GM12872 (cell line): ENCODE measurements around the gene VPS35L.

Source experiments
- TF ChIP-seq, protein P1 (sequence below): IDR thresholded peaks from 3 replicates; pipeline ENCODE4 v1.5.1; 2011; ENCODE audit warnings: low read depth, mild to moderate bottlenecking, low read length, moderate library complexity; ENCODE audit not compliant: insufficient read depth

Gene VPS35L

DNA sequence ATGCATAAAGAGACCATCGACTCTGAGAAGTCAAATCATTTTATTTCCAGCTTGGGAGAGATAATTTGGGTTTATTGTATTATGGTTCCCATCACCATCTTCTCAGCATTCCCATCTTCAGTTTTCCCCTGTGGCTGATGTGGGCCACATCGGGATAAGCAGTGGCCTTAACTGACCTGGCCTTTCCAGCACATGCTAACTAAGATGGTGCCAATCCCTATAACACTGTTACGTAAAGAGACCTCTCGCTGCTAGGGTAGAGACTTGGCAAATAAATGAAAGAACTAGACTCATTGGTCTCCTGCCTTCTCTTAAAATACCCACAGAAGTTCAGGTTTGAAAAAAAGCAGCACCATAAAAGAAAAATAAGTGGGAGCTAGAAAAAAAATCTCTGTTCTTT is 49.4 kb downstream of the VPS35L start:
- TF ChIP-seq, protein P1, sequence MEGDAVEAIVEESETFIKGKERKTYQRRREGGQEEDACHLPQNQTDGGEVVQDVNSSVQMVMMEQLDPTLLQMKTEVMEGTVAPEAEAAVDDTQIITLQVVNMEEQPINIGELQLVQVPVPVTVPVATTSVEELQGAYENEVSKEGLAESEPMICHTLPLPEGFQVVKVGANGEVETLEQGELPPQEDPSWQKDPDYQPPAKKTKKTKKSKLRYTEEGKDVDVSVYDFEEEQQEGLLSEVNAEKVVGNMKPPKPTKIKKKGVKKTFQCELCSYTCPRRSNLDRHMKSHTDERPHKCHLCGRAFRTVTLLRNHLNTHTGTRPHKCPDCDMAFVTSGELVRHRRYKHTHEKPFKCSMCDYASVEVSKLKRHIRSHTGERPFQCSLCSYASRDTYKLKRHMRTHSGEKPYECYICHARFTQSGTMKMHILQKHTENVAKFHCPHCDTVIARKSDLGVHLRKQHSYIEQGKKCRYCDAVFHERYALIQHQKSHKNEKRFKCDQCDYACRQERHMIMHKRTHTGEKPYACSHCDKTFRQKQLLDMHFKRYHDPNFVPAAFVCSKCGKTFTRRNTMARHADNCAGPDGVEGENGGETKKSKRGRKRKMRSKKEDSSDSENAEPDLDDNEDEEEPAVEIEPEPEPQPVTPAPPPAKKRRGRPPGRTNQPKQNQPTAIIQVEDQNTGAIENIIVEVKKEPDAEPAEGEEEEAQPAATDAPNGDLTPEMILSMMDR: no peak

DNA sequence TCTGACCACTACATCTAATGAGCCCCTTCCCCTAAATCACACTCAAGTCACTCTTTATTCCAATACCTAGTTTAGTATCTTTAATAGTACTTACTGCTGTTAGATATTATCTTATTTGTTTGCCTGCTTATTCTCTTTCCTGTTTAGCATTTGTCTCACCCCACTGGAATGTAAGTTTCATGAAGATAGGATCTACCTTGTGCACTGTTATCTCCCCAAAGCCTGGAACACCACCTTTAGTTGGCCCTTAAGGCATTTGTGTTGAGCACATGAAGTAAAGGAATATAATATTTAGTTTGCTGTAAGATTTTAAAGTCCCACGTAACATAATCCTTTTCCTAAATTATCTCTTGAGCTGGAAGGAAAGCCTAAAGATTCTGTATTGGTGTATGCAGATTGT is 50.2 kb downstream of the VPS35L start:
- TF ChIP-seq, protein P1: no peak

DNA sequence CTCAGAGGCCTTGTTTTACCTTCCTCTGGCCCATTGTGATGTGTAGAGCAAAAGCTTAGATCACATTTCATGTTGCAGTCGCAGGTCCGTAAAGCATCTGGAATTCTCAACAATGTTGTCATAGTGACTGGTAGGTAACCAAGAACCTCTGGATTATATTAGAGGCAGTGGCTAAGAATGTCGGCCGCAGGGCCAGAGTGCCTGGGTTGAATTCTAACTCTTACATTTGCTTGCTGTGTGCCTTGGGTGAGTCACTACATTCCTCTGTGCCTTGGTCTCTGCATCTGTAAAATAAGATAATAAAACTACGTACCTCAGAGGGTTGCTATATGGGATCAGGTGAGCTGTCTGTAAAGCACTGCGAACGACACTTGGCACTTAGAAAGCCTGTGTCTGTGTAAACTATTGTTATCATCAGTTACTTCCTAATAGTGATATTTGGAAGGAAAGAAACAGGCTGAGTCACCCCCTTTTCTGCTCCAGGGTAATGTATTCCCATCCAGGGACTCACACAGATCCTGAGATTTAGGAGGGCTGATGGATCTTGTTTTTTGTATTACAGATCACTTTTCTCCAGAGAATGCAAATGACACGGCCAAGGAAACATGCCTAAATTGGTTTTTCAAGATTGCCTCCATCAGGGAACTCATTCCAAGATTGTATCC is 52.2 kb downstream of the VPS35L start:
- TF ChIP-seq, protein P1: no peak

DNA sequence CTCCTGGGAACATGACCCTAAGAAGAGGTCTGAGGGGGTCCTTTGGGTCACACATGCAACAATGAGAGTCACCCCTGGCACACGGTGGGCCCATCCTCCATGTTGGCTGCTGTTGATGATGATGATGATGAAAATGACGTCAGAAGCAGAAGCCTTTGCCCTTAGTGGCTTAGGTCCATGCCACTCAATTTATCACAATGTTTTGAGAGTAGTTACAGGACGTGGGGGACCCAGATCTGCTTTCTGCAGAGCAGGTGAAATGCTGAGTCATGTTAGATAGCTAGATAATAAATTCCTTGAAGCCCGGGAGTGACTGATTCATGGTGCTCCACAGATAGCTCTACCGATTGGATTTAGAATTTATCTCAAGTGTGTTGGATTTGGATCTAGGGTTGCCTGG is 53.9 kb downstream of the VPS35L start:
- TF ChIP-seq, protein P1: no peak

DNA sequence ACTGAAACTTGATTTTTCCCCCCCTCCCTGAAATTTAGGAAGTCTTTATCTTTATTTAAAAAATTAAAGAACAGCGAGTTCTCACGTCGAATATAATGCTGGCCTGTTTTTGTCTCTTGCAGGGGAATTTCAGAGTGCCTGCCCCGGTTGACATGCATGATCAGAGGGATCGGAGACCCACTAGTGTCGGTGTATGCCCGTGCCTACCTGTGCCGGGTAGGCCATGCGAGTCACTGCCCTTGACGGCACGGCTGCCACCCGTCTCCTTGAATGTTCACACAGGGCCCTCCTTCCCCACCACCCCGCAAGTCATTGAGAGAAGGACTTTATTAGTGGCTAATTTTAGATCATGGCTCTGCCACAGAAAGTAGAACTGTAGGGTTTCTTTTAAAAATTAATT is 54.7 kb downstream of the VPS35L start:
- TF ChIP-seq, protein P1: no peak

DNA sequence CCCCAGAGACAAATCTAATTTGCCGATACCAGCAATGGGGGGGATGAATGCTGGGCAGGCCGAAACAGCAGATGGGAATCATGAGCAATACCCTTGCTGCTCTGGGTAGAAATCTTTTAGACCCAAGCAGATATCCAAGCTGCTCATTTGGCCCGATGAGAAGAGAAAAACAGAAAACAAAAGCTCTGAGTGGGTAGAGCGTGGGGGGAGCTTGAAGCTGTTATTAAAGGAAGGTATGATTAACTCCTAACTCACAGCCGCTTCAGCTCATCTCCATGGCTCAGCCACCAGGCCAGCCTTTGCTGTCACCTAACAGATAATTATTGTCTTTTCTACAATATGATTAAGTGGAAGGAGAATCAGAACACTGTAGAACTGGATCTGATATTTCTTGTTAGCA is 58.3 kb downstream of the VPS35L start:
- TF ChIP-seq, protein P1: no peak

DNA sequence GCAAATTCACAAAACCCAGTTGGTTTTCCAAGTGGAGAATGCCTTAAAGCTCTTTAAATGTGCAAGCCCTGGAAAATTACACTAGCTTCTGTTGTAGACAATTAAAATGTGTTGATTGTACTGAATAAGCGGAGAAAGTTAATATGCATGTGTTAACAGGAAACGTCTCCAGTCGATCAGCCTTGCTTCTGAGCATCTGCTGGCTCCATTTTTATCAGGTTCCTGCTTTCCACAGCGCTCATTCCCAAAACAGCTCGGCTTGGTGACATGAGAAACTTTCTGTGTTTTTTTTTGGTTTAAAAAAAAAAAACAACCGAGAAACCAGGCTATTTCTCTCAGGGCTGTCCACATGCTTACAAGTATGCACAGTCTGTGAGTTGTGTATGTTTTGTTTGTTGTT is 60.7 kb downstream of the VPS35L start:
- TF ChIP-seq, protein P1: no peak
